NT2/D1 (cell line): ENCODE data around the gene OPHN1.

Experiments
- SUZ12 ChIP-seq: IDR thresholded peaks from 2 replicates; pipeline ENCODE4 v1.6.1; 2011; ENCODE audit not compliant: insufficient read length, insufficient read depth; ENCODE audit errors: extremely low read depth
- ZNF274 ChIP-seq: IDR thresholded peaks from 2 replicates; pipeline ENCODE4 v1.6.1; 2011; ENCODE audit warnings: mild to moderate bottlenecking, low read depth, low read length

- TF ChIP-seq SUZ12 (no peak), ZNF274 (no peak)
Observed at GRCh38 chrX:68345025-68345424, 88.3 kb downstream of the OPHN1 start.
